ENCODE data around the gene SDE2.
"Not testable (repeated sequence)": the region's sequence is repeated elsewhere in the genome, so short reads cannot be mapped to it uniquely, and the experiment has no call there.

Gene SDE2

DNA sequence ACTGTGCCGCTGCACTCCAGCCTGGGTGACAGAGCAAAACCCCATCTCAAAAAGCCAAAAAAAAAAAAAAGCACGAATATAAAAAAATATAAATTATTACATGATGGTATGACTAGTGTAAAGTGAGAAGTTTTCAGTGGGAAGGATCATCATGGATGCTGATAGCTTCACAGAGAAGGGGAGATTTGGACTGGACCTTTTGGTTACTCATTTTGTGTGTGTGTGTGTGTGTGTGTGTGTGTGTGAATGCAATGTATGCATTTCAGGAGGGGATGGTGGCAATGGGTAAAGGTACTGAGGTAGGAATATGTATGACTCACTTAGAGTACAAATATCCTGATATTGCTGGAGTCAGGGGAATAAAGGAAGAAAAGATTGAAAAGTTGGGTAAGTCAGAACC, 22.7 kb upstream of the SDE2 start:
- no peak overlapping the region for H3K27ac ChIP-seq
- H3K4me3 ChIP-seq (ENCODE audit: low read depth, low read length), result no peak overlapping the region
- H3K36me3 ChIP-seq (replicated peaks), result no peaks in the 10 kb centered on the region
- no peak for DNase-seq
- TF ChIP-seq, protein P1, sequence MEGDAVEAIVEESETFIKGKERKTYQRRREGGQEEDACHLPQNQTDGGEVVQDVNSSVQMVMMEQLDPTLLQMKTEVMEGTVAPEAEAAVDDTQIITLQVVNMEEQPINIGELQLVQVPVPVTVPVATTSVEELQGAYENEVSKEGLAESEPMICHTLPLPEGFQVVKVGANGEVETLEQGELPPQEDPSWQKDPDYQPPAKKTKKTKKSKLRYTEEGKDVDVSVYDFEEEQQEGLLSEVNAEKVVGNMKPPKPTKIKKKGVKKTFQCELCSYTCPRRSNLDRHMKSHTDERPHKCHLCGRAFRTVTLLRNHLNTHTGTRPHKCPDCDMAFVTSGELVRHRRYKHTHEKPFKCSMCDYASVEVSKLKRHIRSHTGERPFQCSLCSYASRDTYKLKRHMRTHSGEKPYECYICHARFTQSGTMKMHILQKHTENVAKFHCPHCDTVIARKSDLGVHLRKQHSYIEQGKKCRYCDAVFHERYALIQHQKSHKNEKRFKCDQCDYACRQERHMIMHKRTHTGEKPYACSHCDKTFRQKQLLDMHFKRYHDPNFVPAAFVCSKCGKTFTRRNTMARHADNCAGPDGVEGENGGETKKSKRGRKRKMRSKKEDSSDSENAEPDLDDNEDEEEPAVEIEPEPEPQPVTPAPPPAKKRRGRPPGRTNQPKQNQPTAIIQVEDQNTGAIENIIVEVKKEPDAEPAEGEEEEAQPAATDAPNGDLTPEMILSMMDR (IDR thresholded peaks at IDR 0.05; ENCODE audit: low read depth, low read length, missing control alignments), result no peak
- H3K27me3 ChIP-seq (replicated peaks), result no peaks in the 10 kb centered on the region
- in situ Hi-C loops (cut with HindIII; ENCODE audit: low pct_ligation_motif_present, low sequenced_read_pairs), result no loop called here

DNA sequence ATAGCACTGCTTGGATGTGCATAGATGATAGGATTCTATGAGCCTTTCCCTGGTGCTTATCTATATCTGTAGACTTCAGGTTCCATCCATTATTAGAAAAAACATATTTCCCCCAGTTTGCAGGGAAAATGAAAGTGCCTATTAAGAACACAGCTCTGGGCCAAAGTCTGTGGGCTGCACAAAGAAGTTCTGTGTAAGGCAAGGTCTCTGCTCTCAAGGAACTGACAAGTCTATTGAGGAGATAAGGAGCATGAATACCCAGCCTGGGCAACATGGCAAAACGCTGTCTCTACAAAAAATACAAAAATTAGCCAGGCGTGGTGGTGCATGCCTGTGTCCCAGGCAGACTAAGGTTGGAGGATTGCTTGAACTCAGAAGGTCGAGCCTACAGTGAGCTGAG, 22.3 kb upstream of the SDE2 start:
- TF ChIP-seq, protein P1 (IDR thresholded peaks at IDR 0.05; ENCODE audit: low read depth, low read length, missing control alignments), result no peak
- no peaks in the 10 kb centered on the region for H3K27me3 ChIP-seq (replicated peaks)
- H3K36me3 ChIP-seq (replicated peaks), result no peaks in the 10 kb centered on the region
- in situ Hi-C loops (cut with HindIII; ENCODE audit: low pct_ligation_motif_present, low sequenced_read_pairs), result no loop called here
- no peak overlapping the region for H3K27ac ChIP-seq
- no peak overlapping the region for H3K4me3 ChIP-seq (ENCODE audit: low read depth, low read length)
- DNase-seq, result no peak

DNA sequence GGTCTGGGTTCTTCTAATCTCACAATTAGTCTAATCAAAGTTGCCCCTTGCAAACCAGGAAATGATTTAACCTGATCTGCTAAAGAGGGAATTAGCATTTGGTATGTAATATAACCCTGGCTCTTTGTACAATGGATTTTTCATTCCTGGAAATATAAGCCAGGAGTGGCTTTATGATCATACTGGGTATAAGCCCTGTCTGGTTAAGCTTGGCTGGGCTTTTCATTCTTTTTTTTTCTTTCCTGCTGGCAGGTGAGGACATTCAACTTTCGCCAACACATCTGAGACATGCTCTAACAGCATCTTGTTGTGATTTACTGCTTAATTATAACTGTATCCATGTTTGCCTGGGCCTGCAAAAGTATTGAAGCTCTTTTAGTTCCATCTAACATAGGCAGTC, 20.4 kb upstream of the SDE2 start:
- Histone ChIP-seq H3K27me3 (replicated peaks) (no peaks in the 10 kb centered on the region), H3K4me3 (ENCODE audit: low read depth, low read length) (no peak overlapping the region), H3K36me3 (replicated peaks) (no peaks in the 10 kb centered on the region), H3K27ac (no peak overlapping the region)
- in situ Hi-C loops (cut with HindIII; ENCODE audit: low pct_ligation_motif_present, low sequenced_read_pairs), result no loop called here
- TF ChIP-seq, protein P1 (IDR thresholded peaks at IDR 0.05; ENCODE audit: low read depth, low read length, missing control alignments), result no peak
- no peak for DNase-seq

DNA sequence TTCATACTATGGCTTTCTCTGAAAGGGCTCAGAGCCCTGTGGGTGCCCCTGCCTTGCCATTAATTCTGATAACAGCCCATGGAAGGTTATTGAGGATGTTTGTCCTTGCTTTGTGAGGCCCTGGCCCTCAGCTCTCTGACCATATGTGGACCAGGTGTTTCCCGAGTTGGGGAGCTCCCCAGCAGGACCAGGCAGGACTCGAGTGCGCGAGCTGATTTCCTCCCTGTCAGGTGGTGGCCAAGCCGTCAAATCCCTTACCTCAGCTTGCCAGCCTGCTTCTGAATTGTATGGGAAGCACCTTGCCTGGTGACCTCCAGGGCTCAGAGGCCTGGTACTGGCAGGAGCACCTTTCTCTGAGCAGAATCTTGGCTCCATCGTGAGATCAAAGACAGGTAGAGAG, 17.9 kb upstream of the SDE2 start:
- TF ChIP-seq, protein P1 (IDR thresholded peaks at IDR 0.05; ENCODE audit: low read depth, low read length, missing control alignments), result no peak
- no peaks in the 10 kb centered on the region for H3K27me3 ChIP-seq (replicated peaks)
- no peak for DNase-seq
- H3K36me3 ChIP-seq (replicated peaks), result no peaks in the 10 kb centered on the region
- no peak overlapping the region for H3K4me3 ChIP-seq (ENCODE audit: low read depth, low read length)
- H3K27ac ChIP-seq, result no peak overlapping the region
- in situ Hi-C loops (cut with HindIII; ENCODE audit: low pct_ligation_motif_present, low sequenced_read_pairs), result no loop called here

DNA sequence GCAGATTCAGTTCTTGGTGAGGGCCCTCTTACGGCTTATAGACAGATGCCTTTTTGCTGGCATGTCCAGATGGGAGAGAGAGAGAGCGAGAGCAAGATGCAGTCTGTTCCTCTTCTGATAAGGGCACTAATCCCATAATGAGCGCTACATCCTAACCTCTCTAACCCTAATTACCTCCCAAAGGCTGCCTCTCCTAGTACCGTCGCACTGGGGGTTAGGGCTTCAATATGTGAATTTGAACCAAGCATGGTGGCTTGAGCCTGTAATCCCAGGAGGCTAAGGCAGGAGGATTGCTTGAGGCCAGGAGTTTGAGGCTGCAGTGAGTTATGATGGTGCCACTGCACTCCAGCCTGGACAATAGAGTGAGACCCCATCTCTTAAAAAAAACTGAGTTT, 10.5 kb upstream of the SDE2 start:
- in situ Hi-C loops (cut with HindIII; ENCODE audit: low pct_ligation_motif_present, low sequenced_read_pairs), result no loop called here
- Histone ChIP-seq H3K27me3 (replicated peaks) (no peaks in the 10 kb centered on the region), H3K36me3 (replicated peaks) (no peaks in the 10 kb centered on the region), H3K27ac (no peak overlapping the region), H3K4me3 (ENCODE audit: low read depth, low read length) (no peak overlapping the region)
- TF ChIP-seq, protein P1 (IDR thresholded peaks at IDR 0.05; ENCODE audit: low read depth, low read length, missing control alignments), result no peak
- DNase-seq, result no peak

DNA sequence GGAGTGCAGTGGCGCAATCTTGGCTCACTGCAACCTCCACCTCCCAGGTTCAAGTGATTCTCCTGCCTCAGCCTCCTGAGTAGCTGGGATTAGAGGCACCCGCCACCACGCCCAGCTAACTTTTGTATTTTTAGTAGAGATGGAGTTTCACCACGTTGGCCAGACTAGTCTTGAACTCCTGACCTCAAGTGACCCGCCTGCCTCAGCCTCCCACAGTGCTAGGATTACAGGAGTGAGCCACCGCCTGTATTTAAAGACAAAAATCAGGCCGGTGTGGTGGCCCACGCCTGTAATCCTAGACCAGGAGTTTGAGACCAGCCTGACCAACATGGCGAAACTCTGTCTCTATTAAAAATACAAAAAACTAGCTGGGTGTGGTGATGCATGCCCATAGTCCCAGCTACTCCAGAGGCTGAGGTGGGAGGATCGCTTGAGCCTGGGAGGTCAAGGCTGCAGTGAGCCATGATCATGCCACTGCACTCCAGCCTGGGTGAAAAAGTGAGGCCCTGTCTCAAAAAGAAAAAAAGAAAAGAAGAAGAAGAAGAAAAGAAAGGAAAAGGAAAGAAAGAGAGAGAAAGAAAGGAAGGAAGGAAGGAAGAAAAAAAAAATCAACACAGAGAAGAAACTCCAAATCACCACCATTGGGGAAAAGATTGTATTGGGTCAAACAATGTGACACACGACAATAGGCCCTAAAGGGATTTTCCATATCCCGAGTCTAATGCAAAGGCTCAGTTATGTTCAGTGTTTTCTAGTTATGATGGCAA, 8.2 kb upstream of the SDE2 start:
- DNase-seq; in situ Hi-C loops (cut with HindIII; ENCODE audit: low pct_ligation_motif_present, low sequenced_read_pairs); H3K27me3 ChIP-seq (replicated peaks); H3K27ac ChIP-seq; H3K36me3 ChIP-seq (replicated peaks); H3K4me3 ChIP-seq (ENCODE audit: low read depth, low read length): not testable (repeated sequence)
